Mammary epithelial cell (primary cell): ENCODE results near the gene TAF1D.

Experiments
- EZH2 ChIP-seq: IDR thresholded peaks from 2 replicates; pipeline ENCODE4 v1.6.1; 2012; ENCODE audit warnings: low read length, inconsistent platforms, borderline replicate concordance
- TF ChIP-seq, protein P1 (sequence below), 2 donors: IDR thresholded peaks in 1 of 2; conservative IDR thresholded peaks in 1 of 2; 2 replicates each; pipeline ENCODE4 v1.5.1; 2011 to 2012; ENCODE audit warnings: inconsistent platforms in 2 of 2, low read length in 2 of 2, mild to moderate bottlenecking in 2 of 2, control low read depth in 1 of 2, low read depth in 1 of 2; ENCODE audit not compliant: insufficient read depth in 1 of 2; ENCODE audit errors: extremely low read depth in 1 of 2

- TF ChIP-seq, protein P1, sequence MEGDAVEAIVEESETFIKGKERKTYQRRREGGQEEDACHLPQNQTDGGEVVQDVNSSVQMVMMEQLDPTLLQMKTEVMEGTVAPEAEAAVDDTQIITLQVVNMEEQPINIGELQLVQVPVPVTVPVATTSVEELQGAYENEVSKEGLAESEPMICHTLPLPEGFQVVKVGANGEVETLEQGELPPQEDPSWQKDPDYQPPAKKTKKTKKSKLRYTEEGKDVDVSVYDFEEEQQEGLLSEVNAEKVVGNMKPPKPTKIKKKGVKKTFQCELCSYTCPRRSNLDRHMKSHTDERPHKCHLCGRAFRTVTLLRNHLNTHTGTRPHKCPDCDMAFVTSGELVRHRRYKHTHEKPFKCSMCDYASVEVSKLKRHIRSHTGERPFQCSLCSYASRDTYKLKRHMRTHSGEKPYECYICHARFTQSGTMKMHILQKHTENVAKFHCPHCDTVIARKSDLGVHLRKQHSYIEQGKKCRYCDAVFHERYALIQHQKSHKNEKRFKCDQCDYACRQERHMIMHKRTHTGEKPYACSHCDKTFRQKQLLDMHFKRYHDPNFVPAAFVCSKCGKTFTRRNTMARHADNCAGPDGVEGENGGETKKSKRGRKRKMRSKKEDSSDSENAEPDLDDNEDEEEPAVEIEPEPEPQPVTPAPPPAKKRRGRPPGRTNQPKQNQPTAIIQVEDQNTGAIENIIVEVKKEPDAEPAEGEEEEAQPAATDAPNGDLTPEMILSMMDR (conservative IDR thresholded peaks at IDR 0.05 in 1 of 2, IDR thresholded peaks at IDR 0.05 in 1 of 2; ENCODE audit: extremely low read depth in 1 of 2, insufficient read depth in 1 of 2, low read depth in 1 of 2, low read length in 2 of 2), result no peak
- no peak for TF ChIP-seq EZH2
These were observed 32.4 kb upstream of the TAF1D start for GRCh38 chr11:93773601-93774200.
